ENCODE measurements around the gene BCL11A. TPM values are rescaled to one million over a fixed set of nuclear protein-coding genes. Genes with fewer than 3 reads are reported as not detected.
"Not testable (repeated sequence)": the region's sequence is repeated elsewhere in the genome, so short reads cannot be mapped to it uniquely, and the experiment has no call there.

BCL11A gene
- total RNA-seq, 1 experiment from 2014 or later, result 29.7 TPM

- H3K36me3 ChIP-seq, result no peaks in the 10 kb centered on the region
- H3K27me3 ChIP-seq, result no peaks in the 10 kb centered on the region
- no peaks in the 10 kb centered on the region for H3K9me3 ChIP-seq (replicated peaks)
- H3K27ac ChIP-seq, result peak overlapping the region; percentile 8; the same call in 1 of the 2 replicates
- peak; percentile 56 to 74 for DNase-seq
- no peak overlapping the region for H3K4me3 ChIP-seq
- peaks cover 21% of the 10 kb centered on the region for H3K4me1 ChIP-seq
Observed at GRCh38 chr2:60438131-60438530, 115.3 kb downstream of the BCL11A start.

GRCh38 chr2:60437080-60437696 is 116.3 kb downstream of the BCL11A start:
- peaks cover 21% of the 10 kb centered on the region for H3K4me1 ChIP-seq
- no peak overlapping the region for H3K27ac ChIP-seq
- H3K36me3 ChIP-seq, result no peaks in the 10 kb centered on the region
- no peak overlapping the region for H3K4me3 ChIP-seq
- H3K9me3 ChIP-seq (replicated peaks), result no peaks in the 10 kb centered on the region
- no peaks in the 10 kb centered on the region for H3K27me3 ChIP-seq
- DNase-seq, result peak; percentile 52 to 62

GRCh38 chr2:60433018-60433596 is 120.3 kb downstream of the BCL11A start:
- Histone ChIP-seq H3K27me3 (no peaks in the 10 kb centered on the region), H3K9me3 (replicated peaks) (no peaks in the 10 kb centered on the region), H3K36me3 (no peaks in the 10 kb centered on the region), H3K4me3 (no peak overlapping the region), H3K4me1 (peaks cover 11% of the 10 kb centered on the region), H3K27ac (no peak overlapping the region)
- no peak for DNase-seq

GRCh38 chr2:60432035-60432601 is 121.3 kb downstream of the BCL11A start:
- no peak overlapping the region for H3K27ac ChIP-seq
- no peaks in the 10 kb centered on the region for H3K27me3 ChIP-seq
- H3K4me3 ChIP-seq, result no peak overlapping the region
- H3K9me3 ChIP-seq (replicated peaks), result no peaks in the 10 kb centered on the region
- H3K36me3 ChIP-seq, result no peaks in the 10 kb centered on the region
- H3K4me1 ChIP-seq, result peaks cover under 1% of the 10 kb centered on the region
- DNase-seq, result no peak

- Histone ChIP-seq H3K4me3 (no peak overlapping the region), H3K27ac (no peak overlapping the region), H3K4me1 (peaks cover 7% of the 10 kb centered on the region), H3K27me3 (no peaks in the 10 kb centered on the region), H3K9me3 (replicated peaks) (no peaks in the 10 kb centered on the region), H3K36me3 (no peaks in the 10 kb centered on the region)
- DNase-seq, result no peak
Observed at GRCh38 chr2:60429681-60430080, 123.8 kb downstream of the BCL11A start.

GRCh38 chr2:60426880-60427279 is 126.6 kb downstream of the BCL11A start:
- DNase-seq, result no peak
- H3K4me3 ChIP-seq, result no peak overlapping the region
- no peaks in the 10 kb centered on the region for H3K9me3 ChIP-seq (replicated peaks)
- peaks cover 7% of the 10 kb centered on the region for H3K4me1 ChIP-seq
- no peak overlapping the region for H3K27ac ChIP-seq
- H3K36me3 ChIP-seq, result no peaks in the 10 kb centered on the region
- no peaks in the 10 kb centered on the region for H3K27me3 ChIP-seq

GRCh38 chr2:60426341-60426740 is 127.1 kb downstream of the BCL11A start:
- Histone ChIP-seq H3K4me3 (no peak overlapping the region), H3K27me3 (no peaks in the 10 kb centered on the region), H3K4me1 (peaks cover 7% of the 10 kb centered on the region), H3K9me3 (replicated peaks) (no peaks in the 10 kb centered on the region), H3K27ac (no peak overlapping the region), H3K36me3 (no peaks in the 10 kb centered on the region)
- no peak for DNase-seq

GRCh38 chr2:60424233-60424632 is 129.2 kb downstream of the BCL11A start:
- H3K4me3 ChIP-seq, result no peak overlapping the region
- H3K27me3 ChIP-seq, result no peaks in the 10 kb centered on the region
- H3K9me3 ChIP-seq (replicated peaks), result no peaks in the 10 kb centered on the region
- no peak for DNase-seq
- H3K36me3 ChIP-seq, result no peaks in the 10 kb centered on the region
- peaks cover 7% of the 10 kb centered on the region for H3K4me1 ChIP-seq
- H3K27ac ChIP-seq, result no peak overlapping the region

GRCh38 chr2:60423505-60423904 is 129.9 kb downstream of the BCL11A start:
- H3K4me1 ChIP-seq, result peaks cover 7% of the 10 kb centered on the region
- no peak for DNase-seq
- no peaks in the 10 kb centered on the region for H3K36me3 ChIP-seq
- H3K27ac ChIP-seq, result no peak overlapping the region
- H3K4me3 ChIP-seq, result no peak overlapping the region
- H3K27me3 ChIP-seq, result no peaks in the 10 kb centered on the region
- H3K9me3 ChIP-seq (replicated peaks), result no peaks in the 10 kb centered on the region

- no peak overlapping the region for H3K4me3 ChIP-seq
- no peak overlapping the region for H3K27ac ChIP-seq
- no peaks in the 10 kb centered on the region for H3K9me3 ChIP-seq (replicated peaks)
- H3K36me3 ChIP-seq, result no peaks in the 10 kb centered on the region
- H3K27me3 ChIP-seq, result no peaks in the 10 kb centered on the region
- DNase-seq, result no peak
- peaks cover 7% of the 10 kb centered on the region for H3K4me1 ChIP-seq
Observed at GRCh38 chr2:60422826-60423483, 130.5 kb downstream of the BCL11A start.

- H3K4me1 ChIP-seq; H3K27me3 ChIP-seq; H3K27ac ChIP-seq; H3K4me3 ChIP-seq; DNase-seq; H3K36me3 ChIP-seq; H3K9me3 ChIP-seq (replicated peaks): not testable (repeated sequence)
Observed at GRCh38 chr2:60417210-60417609, 136.2 kb downstream of the BCL11A start.

GRCh38 chr2:60416221-60417008 is 137.0 kb downstream of the BCL11A start:
- Histone ChIP-seq H3K27me3 (no peaks in the 10 kb centered on the region), H3K9me3 (replicated peaks) (no peaks in the 10 kb centered on the region)
- no peak for DNase-seq

GRCh38 chr2:60415814-60416213 is 137.6 kb downstream of the BCL11A start:
- Histone ChIP-seq H3K4me1 (peaks cover 9% of the 10 kb centered on the region; the same call in 1 of the 2 replicates), H3K36me3 (no peaks in the 10 kb centered on the region), H3K27ac (no peak overlapping the region), H3K27me3 (no peaks in the 10 kb centered on the region), H3K4me3 (no peak overlapping the region), H3K9me3 (replicated peaks) (no peaks in the 10 kb centered on the region)
- no peak for DNase-seq

More at GRCh38 chr2:60416221-60417008, 137.0 kb downstream of the BCL11A start:
- Histone ChIP-seq H3K27ac (no peak overlapping the region), H3K4me1 (0 out of 2 replicates have a peak, but pooled peaks cover 4% of the 10 kb centered on the region), H3K36me3 (no peaks in the 10 kb centered on the region), H3K4me3 (no peak overlapping the region)

GRCh38 chr2:60414495-60415138 is 138.8 kb downstream of the BCL11A start:
- H3K27me3 ChIP-seq, result no peaks in the 10 kb centered on the region
- DNase-seq, result no peak
- H3K27ac ChIP-seq, result no peak overlapping the region
- no peaks in the 10 kb centered on the region for H3K36me3 ChIP-seq
- peaks cover 9% of the 10 kb centered on the region; the same call in 1 of the 2 replicates for H3K4me1 ChIP-seq
- H3K4me3 ChIP-seq, result no peak overlapping the region
- no peaks in the 10 kb centered on the region for H3K9me3 ChIP-seq (replicated peaks)
